HepG2 (cell line): ENCODE measurements around the gene DNAJC21. TPM values are rescaled to one million over a fixed set of nuclear protein-coding genes. Genes with fewer than 3 reads are reported as not detected.

Experiments used
- KDM6A ChIP-seq: IDR thresholded peaks from 2 replicates; pipeline ENCODE4 v1.6.1; 2016; ENCODE audit warnings: low read depth
- KLF16 ChIP-seq, 2 experiments: sonication (generic) in 1 of 2; formaldehyde crosslinking in 1 of 2; IDR thresholded peaks; 2 replicates each; pipeline versions ENCODE4 v1.6.1 to v1.8.0; 2016 to 2023; ENCODE audit warnings: missing genetic modification reagents in 2 of 2, missing compliant biosample characterization in 1 of 2
- SOX13 ChIP-seq, 3 experiments: fragments of 450-650 bp in 1 of 3; sonication (generic) in 1 of 3; formaldehyde crosslinking in 1 of 3; IDR thresholded peaks in 2 of 3; conservative IDR thresholded peaks in 1 of 3; 2 replicates each; pipeline versions ENCODE4 v1.5.0 to v1.6.1; 2016 to 2020; ENCODE audit warnings: antibody characterized with exemption in 1 of 3, mild to moderate bottlenecking in 1 of 3, missing compliant biosample characterization in 1 of 3, missing genetic modification reagents in 1 of 3, moderate library complexity in 1 of 3
- TBP ChIP-seq: sonication (generic); formaldehyde crosslinking; IDR thresholded peaks from 2 replicates; pipeline ENCODE4 v1.5.0; 2020; ENCODE audit warnings: missing genetic modification reagents
- THAP11 ChIP-seq: IDR thresholded peaks from 2 replicates; pipeline ENCODE4 v1.6.1; 2016; ENCODE audit warnings: missing biosample characterization, missing genetic modification reagents
- ZNF225 ChIP-seq: sonication (generic); formaldehyde crosslinking; IDR thresholded peaks from 2 replicates; pipeline ENCODE4 v1.4.0; 2020; ENCODE audit warnings: mild to moderate bottlenecking, missing genetic modification reagents
- ZNF670 ChIP-seq: sonication (generic); formaldehyde crosslinking; IDR thresholded peaks from 2 replicates; pipeline ENCODE4 v1.8.0; 2022; ENCODE audit warnings: mild to moderate bottlenecking, missing genetic modification reagents, borderline replicate concordance
- polyA plus RNA-seq, 8 experiments: library from polyadenylated mRNA; depleted of rRNA in 3 of 8; stranded (reverse) in 7 of 8; unstranded in 1 of 8; fragments of >200 nt; fragmentation: Illumina TruSeq in 4 of 8; extraction: Trizol in 4 of 8; gene quantifications; 2 replicates each; pipeline versions ENCODE4 v1.2.1 to v1.2.3, GENCODE V29; 2011 to 2016; ENCODE audit warnings: low read depth in 4 of 8, missing spikeins in 1 of 8, mixed read lengths in 1 of 8; ENCODE audit not compliant: insufficient read depth in 1 of 8
- total RNA-seq, 5 experiments: library from RNA; depleted of rRNA; stranded (reverse); fragments of >200 nt; fragmentation: Illumina TruSeq; extraction: Trizol; gene quantifications; 2 replicates each; pipeline ENCODE4 v1.2.3, GENCODE V29; 2016; ENCODE audit warnings: low read depth in 1 of 5
- TF ChIP-seq, protein P1 (sequence below): sonication (generic); formaldehyde crosslinking; IDR thresholded peaks from 2 replicates; pipeline ENCODE4 v1.5.0; 2020; ENCODE audit warnings: mild to moderate bottlenecking, missing genetic modification reagents, borderline replicate concordance

DNAJC21 gene
- total and polyA plus RNA-seq, 2 of the 13 experiments (the other 11 are each of a cell fraction or from before 2014, with no cell fraction given) = 10.9 to 41.6 TPM

DNA sequence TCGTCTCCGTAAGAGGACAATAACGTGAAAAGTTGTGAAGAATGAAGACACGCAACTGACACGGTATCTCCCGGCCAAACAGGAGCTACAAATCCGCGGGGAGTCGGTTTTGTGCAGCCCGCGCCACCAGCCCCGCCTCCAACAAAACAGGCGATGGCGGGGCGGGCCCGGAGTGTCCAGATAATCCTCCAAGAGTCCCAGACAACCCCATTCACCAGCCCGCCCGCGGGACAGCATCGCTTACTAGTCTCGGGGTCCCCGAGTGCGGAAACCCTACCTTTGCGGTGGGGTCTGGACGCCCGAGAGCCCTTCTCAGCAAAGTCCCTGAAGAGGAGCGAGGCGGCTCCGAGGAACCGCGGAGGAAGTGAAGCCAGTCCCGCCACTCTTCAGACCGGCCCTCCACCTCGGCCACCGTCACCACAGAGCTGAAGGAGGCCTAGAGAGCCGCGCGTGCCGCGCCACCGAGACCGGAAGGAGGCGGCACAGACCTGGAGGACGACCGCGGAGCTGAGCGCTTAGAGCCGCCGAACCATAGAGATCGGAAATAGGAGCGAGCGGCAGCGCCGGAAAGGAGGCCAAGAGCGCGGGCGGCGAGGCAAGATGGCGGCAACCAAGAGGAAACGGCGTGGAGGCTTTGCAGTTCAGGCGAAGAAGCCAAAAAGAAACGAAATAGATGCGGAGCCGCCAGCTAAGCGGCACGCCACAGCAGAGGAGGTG lies 14.1 kb upstream of the DNAJC21 start, which contains the start of the genes BRIX1 and RAD1 (continued):
- no peak for TF ChIP-seq SOX13 (IDR thresholded peaks at IDR 0.05)
- TF ChIP-seq SOX13 (CRISPR knock-in tag; conservative IDR thresholded peaks at IDR 0.05 in 1 of 2, IDR thresholded peaks at IDR 0.05 in 1 of 2) = peak in 1 of 2 experiments; percentile 48; a peak in 1 of 4 replicates
- no peak for TF ChIP-seq TBP (CRISPR knock-in tag)
- peak; percentile 92; the same call in 1 of the 2 replicates for TF ChIP-seq ZNF670 (CRISPR knock-in tag)
- 0 out of 2 replicates have a peak, but pooled peaks have one; percentile 15 for TF ChIP-seq KDM6A (CRISPR knock-in tag)
- TF ChIP-seq KLF16 (CRISPR knock-in tag; IDR thresholded peaks at IDR 0.05) = peak in 1 of 2 experiments; percentile 69; a peak in 1 of 4 replicates
- peak; percentile 95 for TF ChIP-seq THAP11
- TF ChIP-seq, protein P1, sequence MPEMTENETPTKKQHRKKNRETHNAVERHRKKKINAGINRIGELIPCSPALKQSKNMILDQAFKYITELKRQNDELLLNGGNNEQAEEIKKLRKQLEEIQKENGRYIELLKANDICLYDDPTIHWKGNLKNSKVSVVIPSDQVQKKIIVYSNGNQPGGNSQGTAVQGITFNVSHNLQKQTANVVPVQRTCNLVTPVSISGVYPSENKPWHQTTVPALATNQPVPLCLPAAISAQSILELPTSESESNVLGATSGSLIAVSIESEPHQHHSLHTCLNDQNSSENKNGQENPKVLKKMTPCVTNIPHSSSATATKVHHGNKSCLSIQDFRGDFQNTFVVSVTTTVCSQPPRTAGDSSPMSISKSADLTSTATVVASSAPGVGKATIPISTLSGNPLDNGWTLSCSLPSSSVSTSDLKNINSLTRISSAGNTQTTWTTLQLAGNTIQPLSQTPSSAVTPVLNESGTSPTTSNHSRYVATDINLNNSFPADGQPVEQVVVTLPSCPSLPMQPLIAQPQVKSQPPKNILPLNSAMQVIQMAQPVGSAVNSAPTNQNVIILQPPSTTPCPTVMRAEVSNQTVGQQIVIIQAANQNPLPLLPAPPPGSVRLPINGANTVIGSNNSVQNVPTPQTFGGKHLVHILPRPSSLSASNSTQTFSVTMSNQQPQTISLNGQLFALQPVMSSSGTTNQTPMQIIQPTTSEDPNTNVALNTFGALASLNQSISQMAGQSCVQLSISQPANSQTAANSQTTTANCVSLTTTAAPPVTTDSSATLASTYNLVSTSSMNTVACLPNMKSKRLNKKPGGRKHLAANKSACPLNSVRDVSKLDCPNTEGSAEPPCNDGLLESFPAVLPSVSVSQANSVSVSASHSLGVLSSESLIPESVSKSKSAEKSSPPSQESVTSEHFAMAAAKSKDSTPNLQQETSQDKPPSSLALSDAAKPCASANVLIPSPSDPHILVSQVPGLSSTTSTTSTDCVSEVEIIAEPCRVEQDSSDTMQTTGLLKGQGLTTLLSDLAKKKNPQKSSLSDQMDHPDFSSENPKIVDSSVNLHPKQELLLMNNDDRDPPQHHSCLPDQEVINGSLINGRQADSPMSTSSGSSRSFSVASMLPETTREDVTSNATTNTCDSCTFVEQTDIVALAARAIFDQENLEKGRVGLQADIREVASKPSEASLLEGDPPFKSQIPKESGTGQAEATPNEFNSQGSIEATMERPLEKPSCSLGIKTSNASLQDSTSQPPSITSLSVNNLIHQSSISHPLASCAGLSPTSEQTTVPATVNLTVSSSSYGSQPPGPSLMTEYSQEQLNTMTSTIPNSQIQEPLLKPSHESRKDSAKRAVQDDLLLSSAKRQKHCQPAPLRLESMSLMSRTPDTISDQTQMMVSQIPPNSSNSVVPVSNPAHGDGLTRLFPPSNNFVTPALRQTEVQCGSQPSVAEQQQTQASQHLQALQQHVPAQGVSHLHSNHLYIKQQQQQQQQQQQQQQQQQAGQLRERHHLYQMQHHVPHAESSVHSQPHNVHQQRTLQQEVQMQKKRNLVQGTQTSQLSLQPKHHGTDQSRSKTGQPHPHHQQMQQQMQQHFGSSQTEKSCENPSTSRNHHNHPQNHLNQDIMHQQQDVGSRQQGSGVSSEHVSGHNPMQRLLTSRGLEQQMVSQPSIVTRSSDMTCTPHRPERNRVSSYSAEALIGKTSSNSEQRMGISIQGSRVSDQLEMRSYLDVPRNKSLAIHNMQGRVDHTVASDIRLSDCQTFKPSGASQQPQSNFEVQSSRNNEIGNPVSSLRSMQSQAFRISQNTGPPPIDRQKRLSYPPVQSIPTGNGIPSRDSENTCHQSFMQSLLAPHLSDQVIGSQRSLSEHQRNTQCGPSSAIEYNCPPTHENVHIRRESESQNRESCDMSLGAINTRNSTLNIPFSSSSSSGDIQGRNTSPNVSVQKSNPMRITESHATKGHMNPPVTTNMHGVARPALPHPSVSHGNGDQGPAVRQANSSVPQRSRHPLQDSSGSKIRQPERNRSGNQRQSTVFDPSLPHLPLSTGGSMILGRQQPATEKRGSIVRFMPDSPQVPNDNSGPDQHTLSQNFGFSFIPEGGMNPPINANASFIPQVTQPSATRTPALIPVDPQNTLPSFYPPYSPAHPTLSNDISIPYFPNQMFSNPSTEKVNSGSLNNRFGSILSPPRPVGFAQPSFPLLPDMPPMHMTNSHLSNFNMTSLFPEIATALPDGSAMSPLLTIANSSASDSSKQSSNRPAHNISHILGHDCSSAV (CRISPR knock-in tag) = no peak; the same call in 1 of the 2 replicates
- TF ChIP-seq ZNF225 = peak; percentile 34; the same call in 1 of the 2 replicates
